ENCODE data around the gene CTIF. TPM values are rescaled to one million over a fixed set of nuclear protein-coding genes. Genes with fewer than 3 reads are reported as not detected.

CTIF gene
- total and polyA plus RNA-seq, 4 donors = 10.6 to 26.7 (median 12.3) TPM

DNA sequence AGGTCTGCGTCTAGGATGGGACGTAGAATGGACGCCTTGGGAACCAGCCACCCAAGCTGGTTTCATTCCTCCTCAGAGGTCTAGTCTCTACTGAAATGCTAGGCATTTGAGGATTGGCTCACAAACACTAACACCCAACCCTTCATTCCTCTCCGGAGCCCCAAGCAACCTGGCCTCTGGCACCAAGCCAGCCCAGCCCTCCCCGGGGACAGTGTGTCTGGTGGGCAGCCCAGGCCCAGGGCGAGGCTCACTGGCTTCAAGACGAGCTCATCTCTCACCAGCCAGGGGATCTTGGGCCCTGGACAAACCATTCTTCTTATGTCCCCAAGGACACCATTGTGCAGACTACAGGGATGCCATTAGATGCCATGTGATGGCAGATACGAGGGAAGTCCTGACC, 182.5 kb downstream of the CTIF start (continued):
- TF ChIP-seq, protein P1, sequence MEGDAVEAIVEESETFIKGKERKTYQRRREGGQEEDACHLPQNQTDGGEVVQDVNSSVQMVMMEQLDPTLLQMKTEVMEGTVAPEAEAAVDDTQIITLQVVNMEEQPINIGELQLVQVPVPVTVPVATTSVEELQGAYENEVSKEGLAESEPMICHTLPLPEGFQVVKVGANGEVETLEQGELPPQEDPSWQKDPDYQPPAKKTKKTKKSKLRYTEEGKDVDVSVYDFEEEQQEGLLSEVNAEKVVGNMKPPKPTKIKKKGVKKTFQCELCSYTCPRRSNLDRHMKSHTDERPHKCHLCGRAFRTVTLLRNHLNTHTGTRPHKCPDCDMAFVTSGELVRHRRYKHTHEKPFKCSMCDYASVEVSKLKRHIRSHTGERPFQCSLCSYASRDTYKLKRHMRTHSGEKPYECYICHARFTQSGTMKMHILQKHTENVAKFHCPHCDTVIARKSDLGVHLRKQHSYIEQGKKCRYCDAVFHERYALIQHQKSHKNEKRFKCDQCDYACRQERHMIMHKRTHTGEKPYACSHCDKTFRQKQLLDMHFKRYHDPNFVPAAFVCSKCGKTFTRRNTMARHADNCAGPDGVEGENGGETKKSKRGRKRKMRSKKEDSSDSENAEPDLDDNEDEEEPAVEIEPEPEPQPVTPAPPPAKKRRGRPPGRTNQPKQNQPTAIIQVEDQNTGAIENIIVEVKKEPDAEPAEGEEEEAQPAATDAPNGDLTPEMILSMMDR (IDR thresholded peaks at IDR 0.05; ENCODE audit: low read depth, low read length, missing input control) = no peak

DNA sequence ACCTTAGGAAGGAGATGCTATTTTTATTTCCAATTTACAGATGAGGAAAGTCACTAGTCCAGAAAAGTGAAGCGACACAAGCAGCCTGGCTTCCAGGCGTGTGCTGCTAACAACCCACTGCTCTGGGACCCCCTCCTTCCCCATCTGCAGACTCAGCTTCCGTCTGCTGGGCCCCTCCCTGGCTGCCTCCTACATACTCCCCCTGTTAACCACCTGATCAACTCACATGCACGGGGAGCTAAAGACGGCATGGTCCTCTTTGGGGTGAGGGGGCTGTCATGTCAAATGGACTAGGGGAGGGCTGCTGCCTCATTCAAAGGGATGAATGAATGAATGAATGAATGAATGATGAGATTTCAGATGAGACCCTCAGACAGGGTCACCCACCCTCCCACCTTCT, 184.2 kb downstream of the CTIF start:
- Histone ChIP-seq H3K36me3 (ENCODE audit: control insufficient read depth in 4 of 4, insufficient read depth in 3 of 4, low read depth in 1 of 4, low read length in 3 of 4) (peaks cover 0 to 11% (median under 1%) of the 10 kb centered on the region in 4 donors), H3K4me3 (ENCODE audit: low read depth in 1 of 3, low read length in 3 of 3) (no peak overlapping the region), H3K27me3 (ENCODE audit: control insufficient read depth in 4 of 4, insufficient read depth in 4 of 4, low read length in 3 of 4) (no peaks in the 10 kb centered on the region), H3K9ac (ENCODE audit: low read depth in 1 of 2, low read length in 2 of 2) (no peak overlapping the region), H3K4me1 (ENCODE audit: control insufficient read depth in 4 of 4, insufficient read depth in 4 of 4, low read length in 3 of 4) (no peaks in the 10 kb centered on the region), H3K9me3 (ENCODE audit: control insufficient read depth in 4 of 4, low read length in 3 of 4) (no peaks in the 10 kb centered on the region), H3K27ac (ENCODE audit: low read depth in 1 of 2, low read length in 2 of 2) (no peak overlapping the region)
- 98% methylated on average over 5 of the region's 5 CpGs for WGBS
- no peak for DNase-seq (ENCODE audit: low spot score)
- no peak for TF ChIP-seq YY1 (IDR thresholded peaks at IDR 0.05)
- no peak for TF ChIP-seq EGR1 (IDR thresholded peaks at IDR 0.05; ENCODE audit: low read depth in 2 of 2)
- no peak for TF ChIP-seq HNF4G (IDR thresholded peaks at IDR 0.05)
- no peak for TF ChIP-seq RAD21 (IDR thresholded peaks at IDR 0.05)
- TF ChIP-seq, protein P2, sequence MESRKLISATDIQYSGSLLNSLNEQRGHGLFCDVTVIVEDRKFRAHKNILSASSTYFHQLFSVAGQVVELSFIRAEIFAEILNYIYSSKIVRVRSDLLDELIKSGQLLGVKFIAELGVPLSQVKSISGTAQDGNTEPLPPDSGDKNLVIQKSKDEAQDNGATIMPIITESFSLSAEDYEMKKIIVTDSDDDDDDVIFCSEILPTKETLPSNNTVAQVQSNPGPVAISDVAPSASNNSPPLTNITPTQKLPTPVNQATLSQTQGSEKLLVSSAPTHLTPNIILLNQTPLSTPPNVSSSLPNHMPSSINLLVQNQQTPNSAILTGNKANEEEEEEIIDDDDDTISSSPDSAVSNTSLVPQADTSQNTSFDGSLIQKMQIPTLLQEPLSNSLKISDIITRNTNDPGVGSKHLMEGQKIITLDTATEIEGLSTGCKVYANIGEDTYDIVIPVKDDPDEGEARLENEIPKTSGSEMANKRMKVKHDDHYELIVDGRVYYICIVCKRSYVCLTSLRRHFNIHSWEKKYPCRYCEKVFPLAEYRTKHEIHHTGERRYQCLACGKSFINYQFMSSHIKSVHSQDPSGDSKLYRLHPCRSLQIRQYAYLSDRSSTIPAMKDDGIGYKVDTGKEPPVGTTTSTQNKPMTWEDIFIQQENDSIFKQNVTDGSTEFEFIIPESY (IDR thresholded peaks at IDR 0.05) = no peak

DNA sequence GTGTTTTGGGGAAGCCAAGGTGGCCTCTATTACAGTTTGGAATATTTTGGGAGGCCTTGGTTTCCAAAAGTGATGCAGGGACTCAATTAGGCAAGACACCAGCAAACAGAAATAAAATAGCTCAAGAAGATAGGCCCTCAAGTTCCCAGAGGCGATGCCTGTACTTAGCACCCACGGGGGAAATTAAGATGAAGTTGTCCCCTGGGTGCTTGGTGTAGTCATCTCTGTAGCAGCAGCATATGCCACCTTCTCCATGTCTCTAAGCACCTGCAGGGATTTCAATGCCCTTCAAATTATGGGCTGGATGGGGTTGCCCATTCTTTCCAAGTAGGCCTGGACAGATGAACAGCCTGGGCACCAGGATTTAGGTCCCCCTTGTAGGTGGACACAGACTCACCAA, 185.0 kb downstream of the CTIF start:
- DNase-seq (ENCODE audit: low spot score) = no peak
- no peaks in the 10 kb centered on the region for H3K4me1 ChIP-seq (ENCODE audit: control insufficient read depth in 4 of 4, insufficient read depth in 4 of 4, low read length in 3 of 4)
- H3K27ac ChIP-seq (ENCODE audit: low read depth in 1 of 2, low read length in 2 of 2) = no peak overlapping the region
- H3K4me3 ChIP-seq (ENCODE audit: low read depth in 1 of 3, low read length in 3 of 3) = no peak overlapping the region
- no peaks in the 10 kb centered on the region for H3K27me3 ChIP-seq (ENCODE audit: control insufficient read depth in 4 of 4, insufficient read depth in 4 of 4, low read length in 3 of 4)
- WGBS = 95% methylated on average over 2 of the region's 2 CpGs
- no peaks in the 10 kb centered on the region for H3K9me3 ChIP-seq (ENCODE audit: control insufficient read depth in 4 of 4, low read length in 3 of 4)
- H3K36me3 ChIP-seq (ENCODE audit: control insufficient read depth in 4 of 4, insufficient read depth in 3 of 4, low read depth in 1 of 4, low read length in 3 of 4) = peaks cover 0 to 3% (median under 1%) of the 10 kb centered on the region in 4 donors
- TF ChIP-seq HNF4G (IDR thresholded peaks at IDR 0.05) = no peak
- no peak for TF ChIP-seq YY1 (IDR thresholded peaks at IDR 0.05)
- no peak for TF ChIP-seq NR2F2 (IDR thresholded peaks at IDR 0.05)
- TF ChIP-seq FOXA1 (IDR thresholded peaks at IDR 0.05) = no peak
- H3K9ac ChIP-seq (ENCODE audit: low read depth in 1 of 2, low read length in 2 of 2) = no peak overlapping the region

DNA sequence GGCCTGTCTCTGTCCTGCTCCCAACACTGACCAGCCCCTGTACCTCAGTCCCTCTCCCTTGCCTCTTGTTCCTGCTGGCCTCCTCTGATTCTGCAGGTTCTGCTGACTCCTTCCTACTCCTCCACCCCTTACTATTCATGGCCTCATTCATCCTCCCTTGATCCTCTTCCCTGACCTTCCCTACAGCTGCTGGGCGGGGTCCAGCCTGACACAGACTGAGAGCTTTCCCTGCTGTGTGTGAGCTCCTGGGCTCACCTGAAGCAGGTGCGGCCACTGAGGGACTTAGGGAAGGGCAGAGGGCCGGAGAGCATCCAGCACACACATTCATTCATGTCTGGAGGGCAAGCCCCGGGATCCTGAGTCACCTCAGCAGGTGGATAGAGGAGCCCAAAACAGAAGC, 185.6 kb downstream of the CTIF start:
- no peak overlapping the region for H3K9ac ChIP-seq (ENCODE audit: low read depth in 1 of 2, low read length in 2 of 2)
- H3K36me3 ChIP-seq (ENCODE audit: control insufficient read depth in 4 of 4, insufficient read depth in 3 of 4, low read depth in 1 of 4, low read length in 3 of 4) = peaks cover 0 to 3% (median under 1%) of the 10 kb centered on the region in 4 donors
- H3K9me3 ChIP-seq (ENCODE audit: control insufficient read depth in 4 of 4, low read length in 3 of 4) = no peaks in the 10 kb centered on the region
- H3K4me1 ChIP-seq (ENCODE audit: control insufficient read depth in 4 of 4, insufficient read depth in 4 of 4, low read length in 3 of 4) = no peaks in the 10 kb centered on the region
- H3K27ac ChIP-seq (ENCODE audit: low read depth in 1 of 2, low read length in 2 of 2) = no peak overlapping the region
- no peak overlapping the region for H3K4me3 ChIP-seq (ENCODE audit: low read depth in 1 of 3, low read length in 3 of 3)
- no peak for DNase-seq (ENCODE audit: low spot score)
- 93% methylated on average over 4 of the region's 4 CpGs for WGBS
- TF ChIP-seq HNF4A (conservative IDR thresholded peaks at IDR 0.05) (no peak), NR2F2 (IDR thresholded peaks at IDR 0.05) (no peak)
- TF ChIP-seq, protein P3, sequence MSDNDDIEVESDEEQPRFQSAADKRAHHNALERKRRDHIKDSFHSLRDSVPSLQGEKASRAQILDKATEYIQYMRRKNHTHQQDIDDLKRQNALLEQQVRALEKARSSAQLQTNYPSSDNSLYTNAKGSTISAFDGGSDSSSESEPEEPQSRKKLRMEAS (IDR thresholded peaks at IDR 0.05) = no peak
- no peaks in the 10 kb centered on the region for H3K27me3 ChIP-seq (ENCODE audit: control insufficient read depth in 4 of 4, insufficient read depth in 4 of 4, low read length in 3 of 4)

All from liver (tissue), 9 donors.